Hematopoietic multipotent progenitor cell treated with erythropoietin and hydrocortisone succinate and interleukin-3 and kit ligand, for 15 days (in vitro differentiated cells): ENCODE measurements around the gene AEBP1.

ENCODE experiments used
- DNase-seq: peaks from one replicate; pipeline ENCODE4 v3.0.0-alpha.2; 2015; ENCODE audit warnings: low spot score

AEBP1 gene

DNA sequence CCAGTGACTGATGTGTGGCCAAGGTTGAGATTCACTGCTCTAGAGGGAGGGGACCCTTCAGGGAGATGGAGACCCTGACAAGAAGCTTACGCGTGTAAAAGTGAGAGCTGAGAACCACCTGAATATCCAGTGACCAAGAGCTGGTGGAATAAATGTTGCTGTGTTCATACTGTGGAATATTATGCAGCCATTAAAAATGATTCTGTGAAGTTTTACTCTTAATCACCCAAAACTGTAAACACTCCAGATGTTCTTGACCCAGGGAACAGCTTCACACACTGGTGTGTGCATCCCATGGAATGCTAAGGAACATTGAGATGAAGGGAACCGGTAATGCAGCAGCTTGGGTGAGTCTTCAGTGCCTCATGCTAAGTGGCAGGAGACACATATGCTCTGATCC lies 17.5 kb upstream of the AEBP1 start:
- DNase-seq = no peak

- DNase-seq = no peak
Observed at GRCh38 chr7:44087911-44088838, 16.0 kb upstream of the AEBP1 start.

- no peak for DNase-seq
Observed at GRCh38 chr7:44093102-44093641, 11.0 kb upstream of the AEBP1 start.

DNA sequence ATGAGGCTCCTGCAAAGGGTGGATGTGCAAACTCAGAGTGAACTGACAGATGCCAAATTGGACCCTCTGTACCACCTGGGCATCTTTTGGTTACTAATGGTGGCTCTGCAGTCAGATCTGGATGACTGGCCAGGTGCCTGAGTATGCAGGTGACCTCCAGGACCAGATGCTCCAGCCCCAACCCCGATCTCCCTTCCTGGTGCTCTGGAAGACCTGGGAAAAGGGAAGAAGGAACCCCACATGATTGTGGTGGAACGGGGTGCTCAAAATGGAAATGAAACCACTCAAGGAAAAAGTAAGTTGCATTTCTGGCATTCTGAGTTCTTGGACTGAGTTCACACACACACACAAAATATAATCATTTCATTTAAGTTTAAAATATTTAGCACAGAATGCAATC lies 9.8 kb upstream of the AEBP1 start:
- no peak for DNase-seq

DNA sequence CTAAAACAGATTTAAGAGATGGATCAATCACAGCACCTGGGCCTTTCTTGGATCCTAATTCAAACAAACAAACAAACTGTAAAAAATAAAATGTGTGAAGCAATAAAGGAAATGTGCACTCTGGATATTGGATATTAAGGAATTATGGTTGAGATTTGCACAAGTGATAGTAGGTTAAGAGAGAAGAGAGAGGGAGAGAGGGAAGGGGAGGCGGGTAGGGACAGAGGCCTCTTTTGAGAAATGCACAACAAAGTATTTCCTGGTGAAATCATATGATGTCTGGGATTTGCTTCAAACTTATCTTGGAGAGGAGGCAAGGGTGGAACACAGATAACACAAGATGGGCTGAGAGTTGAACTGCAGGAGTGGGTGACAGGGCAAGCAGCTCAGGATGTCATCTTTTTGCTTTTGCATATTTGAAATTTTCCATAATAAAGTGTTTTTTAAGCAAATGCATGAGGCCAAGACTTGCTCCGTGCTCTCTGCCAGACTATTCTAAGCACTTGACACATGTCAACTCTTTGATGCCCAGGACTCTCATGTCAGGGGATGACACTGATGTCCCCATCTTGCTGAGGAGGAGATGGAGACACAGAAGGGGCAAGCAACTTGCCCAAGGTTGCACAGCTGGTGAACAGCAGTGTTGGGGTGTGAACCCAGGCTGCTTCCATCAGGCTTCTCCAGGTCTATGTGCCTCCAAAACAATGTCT lies 9.1 kb upstream of the AEBP1 start:
- no peak for DNase-seq

- no peak for DNase-seq
Observed at GRCh38 chr7:44095781-44096180, 8.4 kb upstream of the AEBP1 start.

GRCh38 chr7:44096326-44096881 lies 7.7 kb upstream of the AEBP1 start:
- no peak for DNase-seq

DNA sequence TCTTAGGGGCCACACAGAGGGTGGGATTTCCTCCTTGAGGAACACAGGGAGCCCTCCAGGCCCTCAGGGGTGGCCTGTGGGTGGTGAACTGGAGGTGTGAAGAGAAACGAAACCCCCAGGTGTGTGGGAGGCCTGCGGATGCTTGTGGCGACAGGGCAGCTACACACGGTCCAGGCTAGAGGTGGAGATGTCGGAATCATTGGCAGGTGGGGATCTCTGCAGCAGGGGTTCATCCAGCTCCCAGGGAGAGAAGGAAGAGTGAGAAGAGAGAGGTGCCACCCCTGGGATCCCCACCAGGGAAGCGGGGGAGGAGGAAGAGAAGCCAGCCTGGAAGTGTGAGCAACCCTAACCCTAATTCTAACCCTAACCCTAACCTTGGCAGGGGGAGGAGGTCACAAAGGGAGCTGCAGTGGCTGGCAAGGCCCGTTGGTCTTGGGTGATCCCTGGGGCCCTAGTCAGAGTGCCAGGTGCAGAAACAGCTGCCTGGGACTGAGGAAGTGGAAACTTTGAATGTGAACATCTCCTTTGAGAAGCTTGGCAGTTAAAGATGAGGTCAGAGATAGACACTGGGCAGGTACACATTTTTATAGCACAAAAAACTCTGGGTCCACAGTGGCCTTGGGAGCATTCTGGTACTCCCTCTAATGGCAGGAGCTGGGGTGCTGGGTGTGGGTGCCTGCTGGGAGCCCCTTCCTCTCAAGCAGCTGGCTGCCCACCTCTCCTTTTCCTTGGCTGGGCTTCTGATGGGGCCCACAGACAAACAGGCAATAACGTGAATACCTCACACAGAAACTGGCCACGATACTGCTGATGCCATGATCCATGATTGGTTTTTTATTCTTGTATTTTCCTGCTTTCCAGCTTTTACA lies 6.8 kb upstream of the AEBP1 start:
- DNase-seq = no peak

- no peak for DNase-seq
Observed at GRCh38 chr7:44098092-44099068, 5.8 kb upstream of the AEBP1 start.

GRCh38 chr7:44099669-44100068 lies 4.5 kb upstream of the AEBP1 start:
- DNase-seq = no peak

- DNase-seq = no peak
Observed at GRCh38 chr7:44100458-44101302, 3.5 kb upstream of the AEBP1 start.

DNA sequence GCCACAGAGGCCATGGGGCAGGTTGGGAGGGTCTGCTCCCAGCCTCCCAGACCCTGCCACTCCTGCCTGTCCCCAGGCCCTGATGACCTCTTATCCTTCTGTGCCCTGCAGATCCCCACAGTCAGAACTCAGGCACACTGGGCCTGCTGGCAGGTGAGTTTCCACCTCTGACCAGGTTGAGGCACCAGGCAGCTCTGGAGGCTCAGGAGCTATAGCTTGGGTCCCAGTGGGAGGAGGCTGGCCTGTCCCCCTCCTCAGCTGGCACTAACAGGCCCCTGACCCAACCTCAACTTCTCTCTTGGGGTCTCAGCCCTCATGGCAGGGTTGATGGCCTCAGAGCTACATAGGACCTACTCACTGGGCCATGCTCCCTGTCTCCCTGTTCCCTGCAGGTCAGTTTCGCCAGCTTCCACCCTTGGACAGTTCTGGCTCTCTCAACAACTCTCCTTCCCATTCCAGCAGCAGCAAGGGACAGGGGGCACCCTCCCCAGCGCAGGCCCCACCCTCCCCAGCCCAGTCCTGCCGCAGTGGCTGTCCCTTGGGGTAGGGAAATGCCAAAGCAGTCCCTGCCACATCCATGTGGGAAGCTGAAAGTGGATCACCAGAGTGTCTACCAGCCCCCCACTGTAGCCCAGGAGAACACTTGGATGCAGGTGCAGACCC lies 2.7 kb upstream of the AEBP1 start:
- no peak for DNase-seq

DNA sequence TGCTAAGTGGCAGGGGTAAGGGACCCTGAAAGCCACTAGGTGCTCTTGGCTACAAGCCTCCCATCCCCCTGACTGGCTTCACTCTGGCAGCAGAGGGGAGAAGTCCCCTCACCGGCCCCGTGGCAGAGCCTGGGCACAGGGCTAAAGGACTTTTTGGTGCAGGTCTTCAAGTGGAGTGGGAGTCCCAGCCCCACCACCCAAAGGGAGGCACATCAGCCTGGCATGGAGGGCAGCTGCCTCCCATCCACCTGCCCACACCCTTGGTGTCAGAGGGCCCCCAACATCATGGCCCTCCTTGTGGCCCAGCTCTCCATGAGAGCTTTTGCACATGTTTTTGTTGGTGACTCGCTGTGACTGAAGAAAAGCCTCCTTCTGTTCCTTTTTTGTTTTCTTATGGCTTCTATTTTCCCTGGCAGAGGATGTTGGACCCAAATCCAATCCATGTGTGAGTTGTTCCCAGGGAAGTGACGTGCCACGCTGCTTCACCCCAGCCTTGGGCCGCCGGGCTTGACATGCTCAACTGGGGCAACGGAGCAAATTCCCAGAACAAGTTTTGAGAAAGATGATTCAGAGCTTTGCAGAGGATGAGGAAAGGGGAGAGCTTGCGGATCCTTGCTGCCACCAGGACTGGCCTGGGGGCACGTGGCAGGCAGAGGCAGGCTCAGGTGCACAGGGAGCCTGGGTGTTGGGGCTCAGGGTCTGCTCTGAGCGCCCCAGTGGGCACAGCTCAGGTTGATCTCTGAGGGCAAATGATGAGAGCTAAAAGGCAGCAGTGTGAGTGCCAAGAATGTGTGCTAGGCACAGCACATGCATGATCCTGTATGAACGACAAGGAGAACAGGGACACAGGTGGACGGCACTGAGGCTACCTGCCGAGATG lies 1.9 kb upstream of the AEBP1 start:
- DNase-seq = no peak

DNA sequence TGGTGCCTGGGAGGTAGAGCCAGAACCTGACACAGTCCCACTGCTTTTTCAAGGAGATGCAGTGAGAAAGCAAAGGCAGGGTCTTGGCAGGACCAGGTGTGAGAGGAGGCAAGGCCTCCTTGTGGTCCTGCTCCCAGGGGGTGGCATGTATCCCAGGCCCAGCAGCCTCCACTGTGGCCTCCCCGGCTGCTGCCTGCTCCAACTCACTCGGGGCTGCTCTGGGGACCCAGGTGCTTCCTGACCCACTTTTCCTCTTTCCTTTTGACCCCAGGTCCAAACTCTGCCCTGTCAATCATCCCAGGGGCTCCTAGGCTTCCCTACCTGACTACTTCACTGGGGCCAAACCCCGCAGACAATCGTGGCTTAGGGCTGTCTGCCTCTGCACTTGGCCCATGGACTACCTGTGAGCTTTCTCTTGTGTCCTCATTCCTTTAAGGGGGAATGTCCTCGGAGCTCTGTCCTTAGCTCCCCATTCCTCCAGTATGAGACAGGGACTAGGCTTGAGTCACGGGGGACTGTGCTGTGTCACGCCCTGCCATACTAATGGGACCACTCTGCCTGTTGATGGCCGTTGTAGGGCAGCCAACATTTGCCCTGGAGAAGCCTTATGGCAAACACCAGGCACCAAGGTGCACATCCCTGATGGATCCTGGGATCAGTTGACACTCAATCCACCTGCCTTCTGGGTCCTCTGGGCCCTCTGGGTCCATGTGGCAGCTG lies 1.1 kb upstream of the AEBP1 start:
- DNase-seq = no peak

GRCh38 chr7:44103566-44103922 lies 601 bp upstream of the AEBP1 start:
- no peak for DNase-seq

- DNase-seq = no peak
Observed at GRCh38 chr7:44104860-44105771, 971 bp downstream of the AEBP1 start.
